OCI-LY1 (cell line): ENCODE measurements around the gene BLOC1S6.

Source experiments
- EZH2 ChIP-seq: fragments of 200-600 bp; sonication (generic), shearing (Covaris generic); IDR thresholded peaks from 2 replicates; pipeline ENCODE4 v1.8.0; 2017; ENCODE audit warnings: borderline replicate concordance, mixed run types, mild to moderate bottlenecking, antibody characterized with exemption, low read length, moderate library complexity, mixed read lengths
- TF ChIP-seq, protein P1 (sequence below): fragments of 200-600 bp; sonication (generic), shearing (Covaris generic); IDR thresholded peaks from 2 replicates; pipeline ENCODE4 v1.5.1; 2017; ENCODE audit warnings: mild to moderate bottlenecking, antibody characterized with exemption, low read length, moderate library complexity, mixed read lengths

DNA sequence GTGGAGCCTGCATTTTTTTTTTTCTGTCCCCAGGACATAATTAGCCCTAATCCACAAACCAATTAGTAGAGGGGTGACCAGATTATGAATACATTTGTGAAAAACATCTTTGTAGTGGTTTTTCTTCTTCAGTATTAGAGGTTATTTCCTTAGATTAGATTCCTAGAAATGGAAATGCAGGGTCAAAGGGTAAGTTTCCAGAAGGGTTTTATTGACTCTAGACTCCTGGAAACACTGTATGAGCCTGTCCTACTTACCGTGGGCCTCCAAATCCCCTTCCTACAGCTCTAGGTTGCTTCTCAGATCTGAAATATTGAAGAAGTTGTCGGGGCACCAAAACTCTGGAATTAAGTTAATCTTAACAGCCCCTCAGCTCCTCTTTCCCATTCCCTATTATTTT is 70.1 kb downstream of the BLOC1S6 start:
- TF ChIP-seq, protein P1, sequence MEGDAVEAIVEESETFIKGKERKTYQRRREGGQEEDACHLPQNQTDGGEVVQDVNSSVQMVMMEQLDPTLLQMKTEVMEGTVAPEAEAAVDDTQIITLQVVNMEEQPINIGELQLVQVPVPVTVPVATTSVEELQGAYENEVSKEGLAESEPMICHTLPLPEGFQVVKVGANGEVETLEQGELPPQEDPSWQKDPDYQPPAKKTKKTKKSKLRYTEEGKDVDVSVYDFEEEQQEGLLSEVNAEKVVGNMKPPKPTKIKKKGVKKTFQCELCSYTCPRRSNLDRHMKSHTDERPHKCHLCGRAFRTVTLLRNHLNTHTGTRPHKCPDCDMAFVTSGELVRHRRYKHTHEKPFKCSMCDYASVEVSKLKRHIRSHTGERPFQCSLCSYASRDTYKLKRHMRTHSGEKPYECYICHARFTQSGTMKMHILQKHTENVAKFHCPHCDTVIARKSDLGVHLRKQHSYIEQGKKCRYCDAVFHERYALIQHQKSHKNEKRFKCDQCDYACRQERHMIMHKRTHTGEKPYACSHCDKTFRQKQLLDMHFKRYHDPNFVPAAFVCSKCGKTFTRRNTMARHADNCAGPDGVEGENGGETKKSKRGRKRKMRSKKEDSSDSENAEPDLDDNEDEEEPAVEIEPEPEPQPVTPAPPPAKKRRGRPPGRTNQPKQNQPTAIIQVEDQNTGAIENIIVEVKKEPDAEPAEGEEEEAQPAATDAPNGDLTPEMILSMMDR: no peak
- no peak for TF ChIP-seq EZH2
